ENCODE results near the gene TRAK1.

TRAK1 gene

DNA sequence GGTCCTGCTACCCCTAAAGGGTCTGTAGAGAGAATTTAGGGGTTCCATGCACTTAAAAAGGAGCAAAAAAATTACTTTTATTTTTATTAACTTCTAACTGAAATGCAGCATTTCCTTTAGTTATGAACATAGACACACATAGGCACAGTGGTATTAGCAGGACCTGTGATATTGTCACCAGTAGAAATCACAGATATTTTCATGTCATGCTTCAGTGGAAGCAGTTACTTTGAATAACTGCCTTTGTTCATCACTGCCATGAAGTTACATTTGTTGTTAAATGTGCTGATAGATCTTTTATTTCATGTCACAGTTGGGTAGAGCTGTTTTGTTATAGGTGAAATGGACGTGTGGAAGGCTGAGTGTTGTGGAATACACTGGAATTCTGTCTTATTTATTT is 37.4 kb downstream of the TRAK1 start:
- no peak for DNase-seq

DNA sequence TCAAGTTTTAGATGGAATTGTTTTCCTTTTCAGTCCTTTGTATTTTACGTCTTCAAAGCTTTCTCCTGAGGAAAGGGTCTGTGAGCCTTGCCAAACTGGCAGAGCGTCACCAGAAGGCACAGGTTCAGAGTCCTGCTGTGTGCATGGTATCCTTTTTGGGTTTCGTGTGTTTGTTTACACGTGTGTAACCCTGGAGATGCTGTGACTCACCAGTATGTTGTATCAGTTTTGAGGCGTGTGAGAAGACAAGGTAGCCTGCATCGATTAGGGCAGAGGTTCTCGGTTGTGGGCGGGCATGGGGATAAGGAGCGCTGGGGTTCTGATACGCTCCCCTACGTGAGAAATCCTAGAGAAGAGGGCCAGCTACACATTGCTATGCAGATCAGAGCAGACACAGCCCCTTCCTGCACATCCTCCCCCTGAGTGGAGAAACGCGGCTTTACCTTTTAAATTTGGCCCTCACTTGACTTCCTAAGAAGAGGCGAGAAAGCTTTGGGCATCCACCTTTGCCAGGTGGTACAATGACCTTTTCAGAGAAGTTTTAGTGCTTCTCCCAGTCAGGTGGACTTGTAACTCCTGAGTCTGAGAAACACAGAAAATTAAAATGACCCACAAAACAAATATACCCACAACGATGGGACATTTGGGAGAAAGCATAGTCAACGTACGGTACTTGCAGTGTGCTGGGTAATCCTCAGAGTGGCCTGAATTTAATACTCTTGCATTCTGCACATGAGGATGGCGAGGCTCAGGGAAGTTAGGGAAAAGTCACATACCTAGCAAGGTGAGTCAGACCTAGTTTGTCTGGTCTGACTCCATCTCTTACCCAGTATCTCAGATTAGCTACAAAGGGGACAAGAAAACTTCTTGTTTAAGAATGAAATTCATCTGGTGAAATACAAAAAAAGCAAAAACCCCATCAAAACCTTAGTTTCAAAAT is 38.1 kb downstream of the TRAK1 start:
- DNase-seq: no peak

DNA sequence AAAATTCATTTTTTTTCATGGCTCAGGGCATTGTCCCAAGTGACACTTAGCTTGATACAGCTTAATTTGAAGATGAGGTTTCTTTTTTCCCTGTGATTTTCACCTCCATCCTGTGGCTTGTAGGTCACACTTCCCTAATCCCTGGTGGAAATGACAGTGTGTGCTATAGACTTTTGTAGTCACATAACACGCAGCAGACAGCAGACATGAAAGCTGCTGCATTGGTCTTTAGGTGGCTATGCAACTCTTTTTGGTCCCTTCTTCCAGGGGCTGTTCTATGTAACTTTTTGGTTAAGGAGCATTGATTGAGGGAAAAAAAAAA is 38.8 kb downstream of the TRAK1 start:
- DNase-seq: no peak

- no peak for DNase-seq
Observed at GRCh38 chr3:42130329-42131070, 39.3 kb downstream of the TRAK1 start.

- no peak for DNase-seq
Observed at GRCh38 chr3:42133500-42134298, 42.5 kb downstream of the TRAK1 start.

- no peak for DNase-seq
Observed at GRCh38 chr3:42134867-42135464, 43.8 kb downstream of the TRAK1 start.

- no peak for DNase-seq
Observed at GRCh38 chr3:42139621-42140453, 48.7 kb downstream of the TRAK1 start.

- no peak for DNase-seq
Observed at GRCh38 chr3:42140665-42141203, 49.6 kb downstream of the TRAK1 start.

- no peak for DNase-seq
Observed at GRCh38 chr3:42143440-42143839, 52.3 kb downstream of the TRAK1 start.

DNA sequence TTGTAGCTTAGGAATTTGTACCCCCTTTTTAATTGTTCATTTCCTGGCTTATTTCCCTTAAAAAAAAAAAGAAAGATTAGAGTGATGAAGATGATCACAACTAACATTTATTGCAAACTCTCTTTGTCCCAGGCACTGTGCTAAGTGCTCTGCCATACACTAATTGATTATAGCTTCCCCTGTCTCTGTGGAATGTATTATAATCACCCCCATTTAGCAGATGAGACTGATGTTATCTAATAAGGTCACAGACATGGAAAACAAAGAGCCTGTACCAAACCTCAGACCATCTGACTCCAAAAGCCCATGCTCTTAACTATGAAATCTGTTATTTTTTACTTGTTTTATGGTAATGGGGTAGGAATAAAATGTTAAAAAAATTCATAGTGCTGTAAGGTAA is 53.1 kb downstream of the TRAK1 start:
- DNase-seq: no peak

DNA sequence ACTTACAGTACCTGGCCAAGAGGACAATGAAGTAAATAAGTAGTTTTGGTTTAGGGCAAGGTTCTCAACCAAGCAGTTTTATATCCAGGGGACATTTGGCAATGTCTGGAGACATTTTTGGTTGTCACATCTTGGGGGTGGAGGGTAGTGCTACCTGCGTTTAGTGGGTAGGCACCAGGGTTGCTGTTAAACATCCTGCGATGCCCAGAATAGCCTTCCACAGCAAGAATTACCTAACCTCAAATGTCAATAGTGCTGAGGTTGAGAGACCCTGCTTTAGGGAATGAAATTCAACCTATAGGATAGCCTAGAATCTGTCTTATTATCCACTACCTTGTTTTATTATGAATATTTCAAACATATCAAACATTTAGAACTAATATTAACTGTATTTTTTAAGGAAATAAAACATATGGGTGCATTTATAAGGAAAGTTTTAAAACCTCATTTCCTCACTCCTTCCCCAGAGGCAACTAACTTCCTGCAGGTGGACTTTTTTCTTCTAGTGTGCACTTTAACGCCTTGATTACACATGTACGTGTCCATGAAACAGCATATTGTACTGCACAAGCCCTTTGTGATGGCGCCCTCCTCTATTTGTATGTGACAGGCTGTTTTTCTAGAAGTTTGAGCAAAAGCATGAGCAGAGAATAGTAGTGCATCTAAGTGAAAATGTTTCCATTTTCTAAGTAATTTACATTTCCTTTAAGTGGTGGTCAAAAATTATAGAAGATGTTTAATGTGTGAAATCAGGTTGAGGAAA is 57.1 kb downstream of the TRAK1 start:
- no peak for DNase-seq

DNA sequence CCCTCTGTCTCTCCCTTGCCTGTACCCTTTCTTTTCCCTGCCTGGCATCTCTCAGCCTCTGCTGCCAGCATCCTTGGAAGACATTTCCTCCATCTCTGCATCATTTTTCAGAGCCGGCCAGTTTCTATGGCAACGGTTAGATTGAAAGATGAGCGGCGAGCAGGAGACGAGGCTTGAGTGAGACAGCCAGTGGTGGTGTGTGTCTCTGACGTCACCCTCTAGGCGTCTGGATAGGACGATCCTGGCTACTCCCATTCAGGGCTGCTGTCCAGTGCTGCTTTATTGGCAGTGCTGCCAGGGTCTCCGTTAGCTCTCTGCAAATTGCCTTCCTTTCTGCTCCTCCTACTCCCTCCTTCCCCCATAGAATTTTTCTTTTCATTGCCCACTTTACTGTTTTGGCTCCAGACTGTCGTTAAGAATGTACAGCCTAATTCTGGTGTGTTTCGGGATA is 57.9 kb downstream of the TRAK1 start:
- DNase-seq: no peak

DNA sequence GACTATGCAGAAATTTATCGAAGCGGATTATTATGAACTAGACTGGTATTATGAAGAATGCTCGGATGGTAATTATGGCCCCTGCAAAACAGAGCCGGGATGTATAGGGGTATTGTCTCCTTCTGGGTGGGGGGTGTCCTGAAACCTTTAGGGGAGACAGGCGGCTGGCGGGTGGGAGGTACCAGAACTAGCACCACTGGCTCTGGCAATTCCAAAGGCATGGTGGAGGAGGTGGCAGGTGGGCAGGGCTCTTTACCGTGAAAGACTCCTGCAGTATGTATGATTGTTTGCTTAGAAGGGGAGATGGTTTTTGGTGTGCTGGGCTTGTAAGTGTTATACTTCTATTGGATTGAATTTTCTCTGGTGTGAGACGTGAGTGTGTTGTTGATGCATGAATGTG is 58.4 kb downstream of the TRAK1 start:
- no peak for DNase-seq

DNA sequence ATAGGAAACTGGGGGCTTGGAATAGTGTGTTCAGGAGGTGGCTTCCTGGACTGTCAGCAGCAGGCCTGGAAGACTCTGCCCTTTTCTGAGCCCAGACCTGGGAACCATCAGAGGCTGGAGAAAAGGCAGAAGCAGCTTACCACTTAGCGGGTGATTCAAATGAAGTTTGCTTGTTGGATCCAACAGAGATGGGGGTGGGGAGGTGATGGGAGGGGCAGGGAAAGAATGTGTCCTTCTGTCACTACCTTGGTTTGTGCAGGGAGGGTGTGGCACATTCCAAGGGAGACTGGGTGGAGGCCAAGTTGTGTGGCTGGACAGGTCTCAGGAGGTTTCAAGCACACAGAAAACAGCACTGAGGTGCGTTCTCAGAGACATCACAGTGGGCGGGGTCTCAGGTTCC is 58.8 kb downstream of the TRAK1 start:
- no peak for DNase-seq

DNA sequence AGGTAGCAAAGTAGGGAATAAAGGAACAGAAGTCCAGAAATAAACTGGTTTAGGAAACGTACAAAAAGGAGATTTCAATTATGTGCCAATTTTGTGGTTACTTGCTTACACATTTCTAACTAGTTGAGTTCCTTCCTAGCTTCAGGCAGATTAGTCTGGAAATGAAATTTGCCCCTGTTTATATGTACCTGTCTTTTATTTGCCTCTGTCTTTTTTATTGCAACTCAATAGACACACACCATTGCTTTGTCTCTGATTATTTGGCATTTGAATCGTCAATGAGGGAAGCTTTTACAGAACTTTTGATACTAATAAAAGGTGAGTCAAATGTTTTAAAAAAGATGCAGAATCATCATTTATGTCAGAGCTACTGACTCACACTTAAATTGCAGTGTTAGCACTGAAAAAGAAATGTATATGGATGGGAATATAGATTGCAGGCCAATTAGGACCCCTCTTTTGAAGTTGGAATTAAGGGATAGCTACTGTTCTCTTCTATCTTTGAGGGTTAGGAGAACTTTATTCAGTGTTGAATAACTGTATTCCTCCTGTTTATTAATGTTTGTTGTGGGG is 60.5 kb downstream of the TRAK1 start:
- DNase-seq: no peak

DNA sequence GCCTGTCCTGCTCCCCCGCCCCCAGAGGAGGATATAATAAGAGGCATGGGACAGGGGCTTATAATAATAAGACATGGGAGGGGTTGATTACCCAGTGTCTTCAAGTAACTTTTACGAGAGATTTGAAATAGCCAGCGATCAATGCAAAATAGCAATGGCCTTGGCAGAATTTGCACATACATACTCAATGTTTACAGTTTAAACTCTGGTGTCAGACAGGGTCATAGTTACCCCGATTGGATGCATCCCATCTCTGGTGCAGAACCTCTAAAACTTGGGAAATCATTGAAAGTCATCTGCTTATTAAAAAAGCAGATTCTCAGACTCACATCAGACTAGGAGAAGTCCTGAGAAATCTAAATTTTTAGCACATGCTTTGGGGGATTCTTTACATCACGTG is 61.0 kb downstream of the TRAK1 start:
- DNase-seq: no peak

- no peak for DNase-seq
Observed at GRCh38 chr3:42153039-42153438, 61.9 kb downstream of the TRAK1 start.

GRCh38 chr3:42157540-42158538 is 66.7 kb downstream of the TRAK1 start:
- DNase-seq: no peak

DNA sequence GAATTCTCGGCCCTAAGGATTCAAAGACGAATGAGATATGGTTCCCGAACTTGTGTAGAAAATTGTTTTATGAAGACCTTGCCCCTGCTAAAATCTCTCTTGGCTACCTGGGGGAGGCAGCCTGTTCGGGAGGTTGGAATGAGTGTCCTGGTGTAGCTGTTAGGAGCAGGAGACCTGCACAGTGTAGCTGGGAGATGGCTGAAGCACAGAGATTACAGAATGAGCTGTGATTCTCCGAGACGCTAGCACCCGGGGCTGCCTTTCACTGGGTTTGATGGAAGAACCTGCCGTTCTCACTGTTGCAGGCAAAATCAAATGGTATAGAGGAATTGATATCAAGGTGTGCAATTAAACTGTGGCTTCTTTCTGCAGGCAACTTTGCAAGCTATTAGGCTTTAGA is 68.0 kb downstream of the TRAK1 start:
- no peak for DNase-seq

Data from CD4-positive, alpha-beta T cell treated with Interleukin-4 for 4 hours (primary cell).